Stimulated activated CD4-positive, alpha-beta T cell treated with anti-CD3 and anti-CD28 coated beads, Interleukin-4, amount 100 ng/mL, for 4 hours (primary cell): ENCODE data around the gene CHST8.
"Not testable (repeated sequence)": the region's sequence is repeated elsewhere in the genome, so short reads cannot be mapped to it uniquely, and the experiment has no call there.

Experiments
- DNase-seq, 2 experiments: peaks; one replicate each; pipeline ENCODE4 v3.0.0-alpha.2; 2020

Gene CHST8

GRCh38 chr19:33647146-33647545 is 25.4 kb downstream of the CHST8 start:
- DNase-seq = no peak

GRCh38 chr19:33649627-33650305 is 28.0 kb downstream of the CHST8 start:
- DNase-seq = no peak

- DNase-seq = no peak
Measured at GRCh38 chr19:33653684-33654083, 31.9 kb downstream of the CHST8 start.

- no peak for DNase-seq
Measured at GRCh38 chr19:33654840-33655508, 33.2 kb downstream of the CHST8 start.

- DNase-seq = no peak
Measured at GRCh38 chr19:33659835-33660234, 38.1 kb downstream of the CHST8 start.

- DNase-seq = no peak
Measured at GRCh38 chr19:33660410-33661124, 38.8 kb downstream of the CHST8 start.

GRCh38 chr19:33661336-33661735 is 39.6 kb downstream of the CHST8 start:
- DNase-seq = no peak

GRCh38 chr19:33662391-33663092 is 40.8 kb downstream of the CHST8 start:
- DNase-seq = no peak

- DNase-seq = not testable (repeated sequence)
Measured at GRCh38 chr19:33663316-33663715, 41.6 kb downstream of the CHST8 start.

- no peak for DNase-seq
Measured at GRCh38 chr19:33664744-33665143, 43.0 kb downstream of the CHST8 start.

GRCh38 chr19:33665776-33666595 is 44.2 kb downstream of the CHST8 start:
- DNase-seq = no peak

GRCh38 chr19:33667141-33667650 is 45.4 kb downstream of the CHST8 start:
- no peak for DNase-seq

GRCh38 chr19:33667881-33668280 is 46.1 kb downstream of the CHST8 start:
- no peak for DNase-seq

- DNase-seq = no peak
Measured at GRCh38 chr19:33668968-33669367, 47.2 kb downstream of the CHST8 start.

- DNase-seq = no peak
Measured at GRCh38 chr19:33669376-33669775, 47.6 kb downstream of the CHST8 start.

GRCh38 chr19:33670398-33670797 is 48.6 kb downstream of the CHST8 start:
- DNase-seq = no peak

- DNase-seq = no peak
Measured at GRCh38 chr19:33671211-33671610, 49.5 kb downstream of the CHST8 start.

- no peak for DNase-seq
Measured at GRCh38 chr19:33673258-33673875, 51.6 kb downstream of the CHST8 start.

- DNase-seq = no peak
Measured at GRCh38 chr19:33673996-33674625, 52.4 kb downstream of the CHST8 start.

GRCh38 chr19:33674626-33675367 is 53.0 kb downstream of the CHST8 start:
- no peak for DNase-seq
